C4-2B (cell line): ENCODE data around the gene GALNT3.

Experiments used
- ZFX ChIP-seq: fragments of 450-650 bp; IDR thresholded peaks from 2 replicates; pipeline ENCODE4 v1.6.1; 2017
- TF ChIP-seq, protein P1 (sequence below): fragments of 450-650 bp; conservative IDR thresholded peaks from 2 replicates; pipeline ENCODE4 v1.5.1; 2017; ENCODE audit warnings: mild to moderate bottlenecking

DNA sequence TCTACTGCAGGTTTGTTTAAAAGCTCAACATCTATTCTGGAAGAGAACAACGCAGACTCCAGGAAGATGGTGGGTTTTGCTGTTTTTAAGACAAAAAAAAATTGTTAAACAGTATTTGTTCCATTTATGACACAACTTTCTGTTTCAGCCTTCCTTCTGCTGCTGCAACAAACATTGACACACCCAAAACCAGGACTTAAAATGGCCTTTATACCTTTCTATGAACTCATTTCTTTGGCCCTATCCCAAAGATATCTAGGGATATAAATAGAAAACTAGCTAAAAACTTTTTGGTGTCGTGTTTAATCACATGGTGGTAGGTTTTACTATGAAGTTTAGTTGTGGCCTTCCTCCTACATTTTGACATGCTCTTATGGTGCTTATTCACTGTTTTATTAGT, 964 bp upstream of the GALNT3 start:
- TF ChIP-seq, protein P1, sequence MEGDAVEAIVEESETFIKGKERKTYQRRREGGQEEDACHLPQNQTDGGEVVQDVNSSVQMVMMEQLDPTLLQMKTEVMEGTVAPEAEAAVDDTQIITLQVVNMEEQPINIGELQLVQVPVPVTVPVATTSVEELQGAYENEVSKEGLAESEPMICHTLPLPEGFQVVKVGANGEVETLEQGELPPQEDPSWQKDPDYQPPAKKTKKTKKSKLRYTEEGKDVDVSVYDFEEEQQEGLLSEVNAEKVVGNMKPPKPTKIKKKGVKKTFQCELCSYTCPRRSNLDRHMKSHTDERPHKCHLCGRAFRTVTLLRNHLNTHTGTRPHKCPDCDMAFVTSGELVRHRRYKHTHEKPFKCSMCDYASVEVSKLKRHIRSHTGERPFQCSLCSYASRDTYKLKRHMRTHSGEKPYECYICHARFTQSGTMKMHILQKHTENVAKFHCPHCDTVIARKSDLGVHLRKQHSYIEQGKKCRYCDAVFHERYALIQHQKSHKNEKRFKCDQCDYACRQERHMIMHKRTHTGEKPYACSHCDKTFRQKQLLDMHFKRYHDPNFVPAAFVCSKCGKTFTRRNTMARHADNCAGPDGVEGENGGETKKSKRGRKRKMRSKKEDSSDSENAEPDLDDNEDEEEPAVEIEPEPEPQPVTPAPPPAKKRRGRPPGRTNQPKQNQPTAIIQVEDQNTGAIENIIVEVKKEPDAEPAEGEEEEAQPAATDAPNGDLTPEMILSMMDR = no peak
- TF ChIP-seq ZFX = no peak
